Stomach (tissue), 4 donors: Measurements from ENCODE around the gene CYP24A1.

Source experiments
- CTCF ChIP-seq, 7 experiments: fragments of 450-650 bp in 4 of 7; fragments of 200-600 bp in 3 of 7; sonication (generic) in 3 of 7; IDR thresholded peaks; one replicate each; pipeline ENCODE4 v1.5.1; 2016 to 2019; ENCODE audit warnings: antibody characterized with exemption in 7 of 7, control low read depth in 2 of 7, mild to moderate bottlenecking in 1 of 7
- POLR2A ChIP-seq, 4 donors: fragments of 450-650 bp; IDR thresholded peaks; one replicate each; pipeline ENCODE4 v1.6.1; 2016; ENCODE audit warnings: antibody characterized with exemption in 4 of 4, control low read depth in 2 of 4, mild to moderate bottlenecking in 1 of 4, moderate library complexity in 1 of 4

GRCh38 chr20:54119744-54120143 is 54.0 kb downstream of the CYP24A1 start:
- no peak for TF ChIP-seq CTCF (IDR thresholded peaks at IDR 0.05)
- no peak for TF ChIP-seq POLR2A (IDR thresholded peaks at IDR 0.05)
